ENCODE data around the gene COBL. TPM values are rescaled to one million over a fixed set of nuclear protein-coding genes. Genes with fewer than 3 reads are reported as not detected.

Gene COBL
- total RNA-seq, 2 donors from 2014 or later = 66.1 to 75.7 TPM

GRCh38 chr7:51146816-51147586, 169.6 kb downstream of the COBL start:
- no peak for ATAC-seq
- DNase-seq = no peak
- intact Hi-C loops (cut with DNase I, micrococcal nuclease) = no loop called here

- DNase-seq (peak; percentile 20 to 26), ATAC-seq (peak; percentile 97)
- intact Hi-C loops (cut with DNase I, micrococcal nuclease) = no loop called here
Observed at GRCh38 chr7:51144178-51144577, 172.4 kb downstream of the COBL start.

GRCh38 chr7:51142741-51143385, 173.7 kb downstream of the COBL start:
- intact Hi-C loops (cut with DNase I, micrococcal nuclease) = no loop called here
- ATAC-seq = no peak
- DNase-seq = no peak

- ATAC-seq (no peak), DNase-seq (no peak)
- intact Hi-C loops (cut with DNase I, micrococcal nuclease) = no loop called here
Observed at GRCh38 chr7:51141451-51142003, 175.1 kb downstream of the COBL start.

- no peak for ATAC-seq
- intact Hi-C loops (cut with DNase I, micrococcal nuclease) = no loop called here
- DNase-seq = no peak
Observed at GRCh38 chr7:51140199-51141164, 176.1 kb downstream of the COBL start.

GRCh38 chr7:51139796-51140195, 176.8 kb downstream of the COBL start:
- no peak for DNase-seq
- ATAC-seq = no peak
- intact Hi-C loops (cut with DNase I, micrococcal nuclease) = no loop called here

GRCh38 chr7:51138123-51139085, 178.2 kb downstream of the COBL start:
- ATAC-seq = no peak
- DNase-seq = no peak
- intact Hi-C loops (cut with DNase I, micrococcal nuclease) = no loop called here

- DNase-seq (no peak), ATAC-seq (no peak)
- intact Hi-C loops (cut with DNase I, micrococcal nuclease) = no loop called here
Observed at GRCh38 chr7:51135576-51135975, 181.0 kb downstream of the COBL start.

GRCh38 chr7:51134013-51134441, 182.6 kb downstream of the COBL start:
- no peak for DNase-seq
- intact Hi-C loops (cut with DNase I, micrococcal nuclease) = no loop called here
- ATAC-seq = no peak

- intact Hi-C loops (cut with DNase I, micrococcal nuclease) = no loop called here
- no peak for ATAC-seq
- no peak for DNase-seq
Observed at GRCh38 chr7:51132661-51133060, 183.9 kb downstream of the COBL start.

GRCh38 chr7:51129527-51130472, 186.8 kb downstream of the COBL start:
- ATAC-seq (no peak), DNase-seq (no peak)
- intact Hi-C loops (cut with DNase I, micrococcal nuclease) = no loop called here

GRCh38 chr7:51128545-51129435, 187.8 kb downstream of the COBL start:
- intact Hi-C loops (cut with DNase I, micrococcal nuclease) = no loop called here
- ATAC-seq (no peak), DNase-seq (no peak)

GRCh38 chr7:51127618-51127904, 189.0 kb downstream of the COBL start:
- intact Hi-C loops (cut with DNase I, micrococcal nuclease) = no loop called here
- ATAC-seq (no peak), DNase-seq (no peak)

- intact Hi-C loops (cut with DNase I, micrococcal nuclease) = no loop called here
- ATAC-seq = no peak
Observed at GRCh38 chr7:51126813-51127617, 189.6 kb downstream of the COBL start.

GRCh38 chr7:51126324-51126723, 190.3 kb downstream of the COBL start:
- ATAC-seq (no peak), DNase-seq (no peak)

More at GRCh38 chr7:51126813-51127617, 189.6 kb downstream of the COBL start:
- no peak for DNase-seq

More at GRCh38 chr7:51126324-51126723, 190.3 kb downstream of the COBL start:
- intact Hi-C loops (cut with DNase I, micrococcal nuclease) = no loop called here

Data from left colon (tissue), 2 donors.